ENCODE results near the gene PTGES.
A peak's percentile ranks its signal among the peaks of the same experiment; 100 is the strongest.

PTGES gene

GRCh38 chr9:129716091-129716490 is 36.8 kb downstream of the PTGES start:
- DNase-seq (ENCODE audit: low spot score), result no peak

- no peak for DNase-seq (ENCODE audit: low spot score)
These were observed 38.3 kb downstream of the PTGES start for GRCh38 chr9:129714511-129715061.

- DNase-seq (ENCODE audit: low spot score), result no peak
These were observed 39.5 kb downstream of the PTGES start for GRCh38 chr9:129713402-129713679.

GRCh38 chr9:129712634-129713401 is 40.0 kb downstream of the PTGES start:
- no peak for DNase-seq (ENCODE audit: low spot score)

GRCh38 chr9:129710169-129710453 is 42.7 kb downstream of the PTGES start:
- DNase-seq (ENCODE audit: low spot score), result no peak

GRCh38 chr9:129709438-129710168 is 43.2 kb downstream of the PTGES start:
- DNase-seq (ENCODE audit: low spot score), result no peak

- no peak for DNase-seq (ENCODE audit: low spot score)
These were observed 44.0 kb downstream of the PTGES start for GRCh38 chr9:129708793-129709192.

- no peak for DNase-seq (ENCODE audit: low spot score)
These were observed 48.0 kb downstream of the PTGES start for GRCh38 chr9:129704807-129705206.

GRCh38 chr9:129703667-129704355 is 49.0 kb downstream of the PTGES start:
- DNase-seq (ENCODE audit: low spot score), result no peak

- DNase-seq (ENCODE audit: low spot score), result no peak
These were observed 50.0 kb downstream of the PTGES start for GRCh38 chr9:129702589-129703520.

GRCh38 chr9:129701549-129701948 is 51.3 kb downstream of the PTGES start:
- no peak for DNase-seq (ENCODE audit: low spot score)

- no peak for DNase-seq (ENCODE audit: low spot score)
These were observed 51.8 kb downstream of the PTGES start for GRCh38 chr9:129701054-129701453.

GRCh38 chr9:129698254-129698757 is 54.5 kb downstream of the PTGES start:
- DNase-seq (ENCODE audit: low spot score), result no peak

- peak; percentile 60 for DNase-seq (ENCODE audit: low spot score)
These were observed 55.1 kb downstream of the PTGES start for GRCh38 chr9:129697656-129698253.

GRCh38 chr9:129696944-129697655 is 55.7 kb downstream of the PTGES start:
- DNase-seq (ENCODE audit: low spot score), result peak; percentile 94

- no peak for DNase-seq (ENCODE audit: low spot score)
These were observed 57.0 kb downstream of the PTGES start for GRCh38 chr9:129695870-129696269.

- DNase-seq (ENCODE audit: low spot score), result no peak
These were observed 58.6 kb downstream of the PTGES start for GRCh38 chr9:129694243-129694646.

- no peak for DNase-seq (ENCODE audit: low spot score)
These were observed 59.1 kb downstream of the PTGES start for GRCh38 chr9:129693741-129694140.

GRCh38 chr9:129692534-129692933 is 60.3 kb downstream of the PTGES start:
- DNase-seq (ENCODE audit: low spot score), result no peak

Measured in D341Med (cell line).